Caco-2 (cell line): ENCODE measurements around the gene WDR43. TPM values are rescaled to one million over a fixed set of nuclear protein-coding genes. Genes with fewer than 3 reads are reported as not detected.

Experiments
- BruUV-seq: library from RNA; stranded (reverse); fragments of 400-500 nt; replicated peaks from 2 replicates; lab custom pipeline; 2021; lab: Mats Ljungman, UMichigan
- CTCF ChIA-PET: fragments of 300-600 bp; sonication (Branson Sonifier 250); formaldehyde crosslinking; loops from one replicate; lab custom pipeline; 2022; ENCODE audit warnings: antibody characterized with exemption; lab: Charles Lee
- POLR2A ChIA-PET: fragments of 300-600 bp; sonication (Branson Sonifier 250); formaldehyde crosslinking; loops from one replicate; lab custom pipeline; 2022; ENCODE audit warnings: antibody characterized with exemption; lab: Charles Lee
- DNase-seq, 2 experiments: peaks; one replicate each; pipeline versions ENCODE4 v3.0.0 to v3.0.0-alpha.2; 2020 to 2022
- H3K27me3 ChIP-seq: replicated peaks from 2 replicates; pipeline ENCODE4 v1.6.0; 2011; ENCODE audit warnings: low read length; ENCODE audit not compliant: control insufficient read depth, insufficient read depth
- H3K36me3 ChIP-seq: 2 replicates; pipeline ENCODE4 v1.5.1; 2011; ENCODE audit warnings: low read length; ENCODE audit not compliant: control insufficient read depth, insufficient read depth
- H3K4me1 ChIP-seq: fragments of 250-450 bp; sonication (Bioruptor Pico); 2 replicates; pipeline ENCODE4 v1.5.1; 2020; ENCODE audit warnings: mild to moderate bottlenecking
- H3K4me3 ChIP-seq: 2 replicates; pipeline ENCODE4 v1.5.1; 2011; ENCODE audit warnings: low read depth, mild to moderate bottlenecking, control low read depth, low read length
- H3K9me3 ChIP-seq: fragments of 250-450 bp; sonication (Bioruptor Pico); 2 replicates; pipeline ENCODE4 v1.5.1; 2020; ENCODE audit warnings: mild to moderate bottlenecking, moderate library complexity
- H3K27ac Mint-ChIP-seq: one replicate; pipeline ENCODE4 v1.8.0; 2022; ENCODE audit warnings: mixed read lengths; ENCODE audit not compliant: unreplicated experiment
- H3K27me3 Mint-ChIP-seq: one replicate; pipeline ENCODE4 v1.8.0; 2022; ENCODE audit warnings: mixed read lengths; ENCODE audit not compliant: insufficient read depth, unreplicated experiment
- H3K36me3 Mint-ChIP-seq: one replicate; pipeline ENCODE4 v1.8.0; 2022; ENCODE audit warnings: mild to moderate bottlenecking, mixed read lengths; ENCODE audit not compliant: insufficient read depth, unreplicated experiment
- H3K4me1 Mint-ChIP-seq: one replicate; pipeline ENCODE4 v1.8.0; 2022; ENCODE audit warnings: low read depth, mixed read lengths; ENCODE audit not compliant: unreplicated experiment
- H3K4me3 Mint-ChIP-seq: one replicate; pipeline ENCODE4 v1.8.0; 2022; ENCODE audit warnings: mild to moderate bottlenecking, moderate library complexity, mixed read lengths; ENCODE audit not compliant: unreplicated experiment
- H3K9me3 Mint-ChIP-seq: one replicate; pipeline ENCODE4 v1.8.0; 2022; ENCODE audit warnings: mixed read lengths; ENCODE audit not compliant: unreplicated experiment
- CTCF ChIP-seq, 2 experiments: fragments of 200-600 bp in 1 of 2; IDR thresholded peaks; 1 replicate in 1 of 2; 2 replicates in 1 of 2; pipeline versions ENCODE4 v1.5.1 to v1.8.0; 2011 to 2022; ENCODE audit warnings: antibody characterized with exemption in 1 of 2, control low read depth in 1 of 2, inconsistent platforms in 1 of 2, low read depth in 1 of 2, low read length in 1 of 2, mild to moderate bottlenecking in 1 of 2, moderate library complexity in 1 of 2; ENCODE audit not compliant: insufficient read depth in 1 of 2, severe bottlenecking in 1 of 2, unreplicated experiment in 1 of 2
- intact Hi-C: fragments of 100-400 bp; cut with micrococcal nuclease; formaldehyde crosslinking; loops from one replicate; pipeline ENCODE4 v1.10.0; 2022; ENCODE audit not compliant: unreplicated experiment
- total RNA-seq: library from RNA; stranded (reverse); gene quantifications from 2 replicates; pipeline ENCODE4 v1.2.3, GENCODE V29; 2022

WDR43 gene
- total RNA-seq, 1 experiment from 2014 or later, result 133 TPM

- CTCF ChIA-PET, result no interaction called here
- H3K27me3 ChIP-seq, result no peaks in the 10 kb centered on the region
- Mint-ChIP-seq H3K9me3 (no peaks in the 10 kb centered on the region), H3K27ac (no peak overlapping the region), H3K36me3 (no peaks in the 10 kb centered on the region), H3K27me3 (no peaks in the 10 kb centered on the region), H3K4me1 (peaks cover 25% of the 10 kb centered on the region), H3K4me3 (no peak overlapping the region)
- H3K4me3 ChIP-seq, result no peak overlapping the region
- no peak for TF ChIP-seq CTCF (IDR thresholded peaks at IDR 0.05; ENCODE audit: insufficient read depth in 1 of 2, low read depth in 1 of 2, low read length in 1 of 2, severe bottlenecking in 1 of 2, unreplicated experiment in 1 of 2)
- intact Hi-C loops, result no loop called here
- DNase-seq, result no peak
- no peaks in the 10 kb centered on the region for H3K36me3 ChIP-seq
- POLR2A ChIA-PET, result interaction anchor here (0.7 kb wide), 1 partner anchor 110 kb away, joined by 4 read pairs; no protein-coding TSS in a partner anchor
- no peaks in the 10 kb centered on the region for H3K9me3 ChIP-seq
- H3K4me1 ChIP-seq, result peaks cover 9% of the 10 kb centered on the region; the same call in 1 of the 2 replicates
- no TSS peak for BruUV-seq
Observed at GRCh38 chr2:28995765-28996750, 101.6 kb downstream of the WDR43 start.

GRCh38 chr2:28997237-28997846, 102.9 kb downstream of the WDR43 start:
- H3K4me3 ChIP-seq, result no peak overlapping the region
- no peaks in the 10 kb centered on the region for H3K36me3 ChIP-seq
- no TSS peak for BruUV-seq
- DNase-seq, result peak in 1 of 2 experiments; percentile 21
- CTCF ChIA-PET, result interaction anchor here (0.6 to 0.9 kb wide), 2 partner anchors 38 to 212 kb away, joined by 3 to 4 read pairs; no protein-coding TSS in a partner anchor
- Mint-ChIP-seq H3K27ac (no peak overlapping the region), H3K36me3 (no peaks in the 10 kb centered on the region), H3K27me3 (no peaks in the 10 kb centered on the region), H3K4me1 (peaks cover 25% of the 10 kb centered on the region), H3K4me3 (peak overlapping the region; percentile 3), H3K9me3 (no peaks in the 10 kb centered on the region)
- H3K4me1 ChIP-seq, result peaks cover 9% of the 10 kb centered on the region; the same call in 1 of the 2 replicates
- intact Hi-C loops, result loop anchor here (1.0 kb wide), 1 partner anchor 36 kb away; no protein-coding TSS in a partner anchor
- H3K9me3 ChIP-seq, result no peaks in the 10 kb centered on the region
- POLR2A ChIA-PET, result interaction anchor here (0.7 kb wide), 1 partner anchor 109 kb away, joined by 4 read pairs; no protein-coding TSS in a partner anchor
- TF ChIP-seq CTCF (IDR thresholded peaks at IDR 0.05; ENCODE audit: insufficient read depth in 1 of 2, low read depth in 1 of 2, low read length in 1 of 2, severe bottlenecking in 1 of 2, unreplicated experiment in 1 of 2), result no peak
- H3K27me3 ChIP-seq, result no peaks in the 10 kb centered on the region

Other genes with a start within 250 kb of the WDR43 start
- 185 and 190 TPM in 2 replicates for gene PPP1CB, start 142.8 kb upstream of the WDR43 start, total RNA-seq
- 1.5 and 2.0 TPM in 2 replicates for gene SPDYA, start 83.8 kb upstream of the WDR43 start, total RNA-seq
- 19.9 and 20.0 TPM in 2 replicates for gene TRMT61B, start 24.4 kb upstream of the WDR43 start, total RNA-seq
- gene TOGARAM2, start 86.6 kb downstream of the WDR43 start, total RNA-seq, result 0.61 and 1.3 TPM in 2 replicates
- not detected in 2 replicates for gene PCARE, start 179.9 kb downstream of the WDR43 start, total RNA-seq
- gene CLIP4, start 220.7 kb downstream of the WDR43 start, total RNA-seq, result 0.79 and 1.2 TPM in 2 replicates